Cortex of kidney (tissue), 1 donor: Measurements from ENCODE around the gene DOCK3.
"Not testable (repeated sequence)": the region's sequence is repeated elsewhere in the genome, so short reads cannot be mapped to it uniquely, and the experiment has no call there.

Source experiments
- DNase-seq: peaks from one replicate; lab custom pipeline; 2025; lab: John Stamatoyannopoulos, UW

Gene DOCK3

GRCh38 chr3:50650018-50650417 is 24.7 kb upstream of the DOCK3 start:
- DNase-seq: no peak

GRCh38 chr3:50651445-50651844 is 23.3 kb upstream of the DOCK3 start:
- DNase-seq: no peak

- DNase-seq: no peak
Measured at GRCh38 chr3:50651920-50652529, 22.7 kb upstream of the DOCK3 start.

- no peak for DNase-seq
Measured at GRCh38 chr3:50652709-50653108, 22.0 kb upstream of the DOCK3 start.

GRCh38 chr3:50653937-50654595 is 20.7 kb upstream of the DOCK3 start:
- no peak for DNase-seq

GRCh38 chr3:50655009-50655830 is 19.5 kb upstream of the DOCK3 start:
- no peak for DNase-seq

GRCh38 chr3:50656417-50657195 is 18.1 kb upstream of the DOCK3 start:
- DNase-seq: no peak

GRCh38 chr3:50657407-50657806 is 17.3 kb upstream of the DOCK3 start:
- DNase-seq: no peak

- DNase-seq: no peak
Measured at GRCh38 chr3:50657816-50658215, 16.9 kb upstream of the DOCK3 start.

GRCh38 chr3:50658416-50658815 is 16.3 kb upstream of the DOCK3 start:
- DNase-seq: no peak

GRCh38 chr3:50658831-50659230 is 15.9 kb upstream of the DOCK3 start:
- DNase-seq: no peak

- DNase-seq: no peak
Measured at GRCh38 chr3:50660386-50660785, 14.3 kb upstream of the DOCK3 start.

GRCh38 chr3:50661321-50661837 is 13.3 kb upstream of the DOCK3 start:
- no peak for DNase-seq

- DNase-seq: no peak
Measured at GRCh38 chr3:50662408-50662807, 12.3 kb upstream of the DOCK3 start.

- DNase-seq: no peak
Measured at GRCh38 chr3:50665081-50665840, 9.5 kb upstream of the DOCK3 start.

GRCh38 chr3:50665841-50666115 is 8.9 kb upstream of the DOCK3 start:
- not testable (repeated sequence) for DNase-seq

GRCh38 chr3:50666837-50667236 is 7.9 kb upstream of the DOCK3 start:
- DNase-seq: no peak

- DNase-seq: no peak
Measured at GRCh38 chr3:50671331-50671730, 3.4 kb upstream of the DOCK3 start.

- no peak for DNase-seq
Measured at GRCh38 chr3:50672656-50673055, 2.1 kb upstream of the DOCK3 start.

GRCh38 chr3:50673931-50674330 is 796 bp upstream of the DOCK3 start:
- no peak for DNase-seq

- DNase-seq: no peak
Measured at GRCh38 chr3:50675179-50676030, 678 bp downstream of the DOCK3 start.
